Measurements from ENCODE around the gene EVL.
"Not testable (repeated sequence)": the region's sequence is repeated elsewhere in the genome, so short reads cannot be mapped to it uniquely, and the experiment has no call there.

EVL gene

GRCh38 chr14:100176811-100177327 lies 111.6 kb downstream of the EVL start:
- DNase-seq: no peak

GRCh38 chr14:100178691-100179090 lies 113.5 kb downstream of the EVL start:
- no peak for DNase-seq

- not testable (repeated sequence) for DNase-seq
These were observed 115.4 kb downstream of the EVL start for GRCh38 chr14:100180671-100181070.

- peak; percentile 5 for DNase-seq
These were observed 116.8 kb downstream of the EVL start for GRCh38 chr14:100181876-100182551.

- no peak for DNase-seq
These were observed 122.1 kb downstream of the EVL start for GRCh38 chr14:100187247-100187833.

GRCh38 chr14:100188392-100189030 lies 123.3 kb downstream of the EVL start:
- DNase-seq: no peak

- no peak for DNase-seq
These were observed 124.9 kb downstream of the EVL start for GRCh38 chr14:100190126-100190525.

GRCh38 chr14:100191584-100192249 lies 126.5 kb downstream of the EVL start:
- DNase-seq: peak; percentile 2

- DNase-seq: no peak
These were observed 127.0 kb downstream of the EVL start for GRCh38 chr14:100192250-100192671.

GRCh38 chr14:100192672-100193416 lies 127.6 kb downstream of the EVL start:
- DNase-seq: peak; percentile 99

All from eye (tissue), 1 donor.